NCI-H2196 (cell line): ENCODE measurements around the gene TSPOAP1.
A peak's percentile ranks its signal among the peaks of the same experiment; 100 is the strongest.

Source experiments
- DNase-seq: peaks from one replicate; lab custom pipeline; 2025; ENCODE audit not compliant: unreplicated experiment; lab: John Stamatoyannopoulos, UW

Gene TSPOAP1

GRCh38 chr17:58330538-58330996 is 2.0 kb upstream of the TSPOAP1 start:
- DNase-seq: no peak

GRCh38 chr17:58329810-58330537 is 1.4 kb upstream of the TSPOAP1 start:
- no peak for DNase-seq

- no peak for DNase-seq
Observed at GRCh38 chr17:58329035-58329809, 627 bp upstream of the TSPOAP1 start.

GRCh38 chr17:58327363-58328194 is 1.0 kb downstream of the TSPOAP1 start:
- no peak for DNase-seq

- no peak for DNase-seq
Observed at GRCh38 chr17:58326609-58327362, 1.8 kb downstream of the TSPOAP1 start.

GRCh38 chr17:58325976-58326468 is 2.6 kb downstream of the TSPOAP1 start:
- no peak for DNase-seq

GRCh38 chr17:58325289-58325726 is 3.3 kb downstream of the TSPOAP1 start:
- DNase-seq: peak; percentile 36

GRCh38 chr17:58324409-58325288 is 3.9 kb downstream of the TSPOAP1 start:
- DNase-seq: peak; percentile 36

- DNase-seq: no peak
Observed at GRCh38 chr17:58324056-58324408, 4.6 kb downstream of the TSPOAP1 start.

GRCh38 chr17:58323366-58324055 is 5.1 kb downstream of the TSPOAP1 start:
- DNase-seq: no peak

- no peak for DNase-seq
Observed at GRCh38 chr17:58322581-58323185, 5.9 kb downstream of the TSPOAP1 start.

- DNase-seq: no peak
Observed at GRCh38 chr17:58321571-58322525, 6.7 kb downstream of the TSPOAP1 start.

GRCh38 chr17:58320570-58321323 is 7.8 kb downstream of the TSPOAP1 start:
- no peak for DNase-seq

- DNase-seq: no peak
Observed at GRCh38 chr17:58320163-58320558, 8.4 kb downstream of the TSPOAP1 start.

- no peak for DNase-seq
Observed at GRCh38 chr17:58319173-58320162, 9.1 kb downstream of the TSPOAP1 start.
